Adrenal gland (tissue), 12 donors: ENCODE data around the gene FMN1. TPM values are rescaled to one million over a fixed set of nuclear protein-coding genes. Genes with fewer than 3 reads are reported as not detected.

ENCODE experiments used
- DNase-seq, 7 donors: peaks; one replicate each; pipeline ENCODE4 v3.0.0-alpha.2; 2019 to 2020
- H3K27ac ChIP-seq, 5 donors: fragments of 200-600 bp; sonication (generic) in 4 of 5; 1 replicate in 3 of 5; 2 replicates in 2 of 5; pipeline versions ENCODE4 v1.5.1 to v1.8.0; 2016 to 2020; ENCODE audit warnings: mild to moderate bottlenecking in 1 of 5
- H3K27me3 ChIP-seq: fragments of 200-600 bp; 2 replicates; pipeline ENCODE4 v1.8.0; 2021
- H3K36me3 ChIP-seq, 2 donors: fragments of 200-600 bp; replicated peaks in 1 of 2; 1 replicate in 1 of 2; 2 replicates in 1 of 2; pipeline versions ENCODE4 v1.5.1 to v1.8.0; 2018 to 2022
- H3K4me1 ChIP-seq, 2 donors: fragments of 200-600 bp; replicated peaks in 1 of 2; 1 replicate in 1 of 2; 2 replicates in 1 of 2; pipeline versions ENCODE4 v1.5.1 to v1.8.0; 2018 to 2021
- H3K4me3 ChIP-seq, 4 donors: fragments of 200-600 bp; sonication (generic) in 3 of 4; one replicate each; pipeline ENCODE4 v1.5.1; 2016 to 2018
- H3K9me3 ChIP-seq, 3 donors: fragments of 200-600 bp; sonication (generic) in 1 of 3; replicated peaks in 1 of 3; 1 replicate in 2 of 3; 2 replicates in 1 of 3; pipeline versions ENCODE4 v1.5.1 to v1.8.0; 2016 to 2021
- CTCF ChIP-seq, 6 experiments: fragments of 450-650 bp in 4 of 6; fragments of 200-600 bp in 2 of 6; sonication (generic) in 1 of 6; IDR thresholded peaks; 1 replicate in 5 of 6; 2 replicates in 1 of 6; pipeline versions ENCODE4 v1.5.1 to v1.8.0; 2016 to 2021; ENCODE audit warnings: antibody characterized with exemption in 6 of 6, mild to moderate bottlenecking in 2 of 6, moderate library complexity in 1 of 6
- POLR2A ChIP-seq, 2 donors: fragments of 450-650 bp; IDR thresholded peaks; one replicate each; pipeline ENCODE4 v1.6.1; 2017; ENCODE audit warnings: antibody characterized with exemption in 2 of 2, mild to moderate bottlenecking in 2 of 2, moderate library complexity in 1 of 2
- WGBS, 4 donors: extraction: QIAGEN DNeasy Blood & Tissue Kit in 2 of 4; methylation state at CpG; one replicate each; pipeline versions ENCODE4 v1.1.5 to v1.1.7; 2013 to 2017; 5-methylcytosine and 5-hydroxymethylcytosine counted together
- intact Hi-C, 2 donors: fragments of 100-400 bp; cut with DNase I; formaldehyde crosslinking; loops; one replicate each; pipeline versions ENCODE4 v1.14.1 to v1.15.0; 2022 to 2023
- polyA plus RNA-seq, 3 donors: library from polyadenylated mRNA; stranded (reverse); fragments of 200-250 nt in 2 of 3; fragments of 350-450 nt in 1 of 3; fragmentation: Illumina TruSeq in 1 of 3; extraction: RNeasy Lipid Tissue Mini Kit (QIAGEN cat#74804) in 1 of 3; gene quantifications; one replicate each; pipeline ENCODE4 v1.2.3, GENCODE V29; 2013 to 2014
- total RNA-seq, 9 donors: library from RNA; depleted of rRNA in 4 of 9; stranded (reverse); fragments of >200 nt in 4 of 9; fragments of 120-200 nt in 1 of 9; fragmentation: NEBNext Ultra II Directional in 1 of 9; extraction: Animal tissue kit (Norgen Biotek cat#: 25700) in 1 of 9; gene quantifications; one replicate each; pipeline versions ENCODE4 v1.1.0 to v1.2.4, GENCODE V29; 2013 to 2023
- donor health status: healthy with polysubstance abuse.
- donor health status: Bipolar disorder and iron deficiency.
- donor health status: DM: yes; HTN: yes; CAD: no.
- donor health status: DM: no; HTN: no; CAD: no.
- donor health status: DM: no; HTN: no; CAD: no.
- donor health status: DM: yes; HTN: yes; CAD: no.

FMN1 gene
- total and polyA plus RNA-seq, 12 donors = 0.37 to 29.2 (median 11.4) TPM

- WGBS, 4 donors = 85 to 91% (median 89%) methylated on average over 1 of the region's 1 CpG
- Histone ChIP-seq H3K4me3 (no peak overlapping the region), H3K27me3 (peaks cover 4% of the 10 kb centered on the region), H3K4me1 (no peaks in the 10 kb centered on the region), H3K9me3 (no peaks in the 10 kb centered on the region), H3K36me3 (no peaks in the 10 kb centered on the region), H3K27ac (no peak overlapping the region)
- DNase-seq = no peak
- TF ChIP-seq CTCF (IDR thresholded peaks at IDR 0.05) (no peak), POLR2A (IDR thresholded peaks at IDR 0.05) (no peak)
- intact Hi-C loops = no loop called here
Observed at GRCh38 chr15:32833379-32833821, 361.1 kb downstream of the FMN1 start.

GRCh38 chr15:32831485-32831884, 363.0 kb downstream of the FMN1 start:
- TF ChIP-seq CTCF (IDR thresholded peaks at IDR 0.05) (no peak), POLR2A (IDR thresholded peaks at IDR 0.05) (no peak)
- no peaks in the 10 kb centered on the region for H3K9me3 ChIP-seq
- no peak for DNase-seq
- no peak overlapping the region for H3K4me3 ChIP-seq
- H3K27me3 ChIP-seq = peaks cover 3% of the 10 kb centered on the region
- WGBS, 4 donors = 70 to 94% (median 77%) methylated on average over 1 of the region's 1 CpG
- no peaks in the 10 kb centered on the region for H3K4me1 ChIP-seq
- intact Hi-C loops = no loop called here
- H3K36me3 ChIP-seq = no peaks in the 10 kb centered on the region
- no peak overlapping the region for H3K27ac ChIP-seq

- no peak for DNase-seq
- Histone ChIP-seq H3K9me3 (no peaks in the 10 kb centered on the region), H3K36me3 (no peaks in the 10 kb centered on the region), H3K4me3 (no peak overlapping the region), H3K27me3 (no peaks in the 10 kb centered on the region), H3K27ac (no peak overlapping the region), H3K4me1 (no peaks in the 10 kb centered on the region)
- TF ChIP-seq CTCF (IDR thresholded peaks at IDR 0.05) = no peak
- TF ChIP-seq POLR2A (IDR thresholded peaks at IDR 0.05) = no peak
- 75 to 82% (median 78%) methylated on average over 1 of the region's 1 CpG for WGBS, 4 donors
- intact Hi-C loops = no loop called here
Observed at GRCh38 chr15:32830241-32830640, 364.3 kb downstream of the FMN1 start.

- intact Hi-C loops = no loop called here
- whole genome bisulfite sequencing, 4 donors = 72 to 80% (median 78%) methylated on average over 2 of the region's 2 CpGs
- no peak for DNase-seq
- Histone ChIP-seq H3K36me3 (no peaks in the 10 kb centered on the region), H3K27me3 (no peaks in the 10 kb centered on the region), H3K9me3 (no peaks in the 10 kb centered on the region), H3K27ac (no peak overlapping the region), H3K4me1 (no peaks in the 10 kb centered on the region), H3K4me3 (no peak overlapping the region)
- no peak for TF ChIP-seq POLR2A (IDR thresholded peaks at IDR 0.05)
- no peak for TF ChIP-seq CTCF (IDR thresholded peaks at IDR 0.05)
Observed at GRCh38 chr15:32829436-32829835, 365.1 kb downstream of the FMN1 start.
